Neural crest cell (in vitro differentiated cells): ENCODE data around the gene GREM2. TPM values are rescaled to one million over a fixed set of nuclear protein-coding genes. Genes with fewer than 3 reads are reported as not detected.

Source experiments
- DNase-seq: peaks from one replicate; pipeline ENCODE4 v3.0.0; 2021; ENCODE audit warnings: low read depth, mixed read lengths, low spot score
- H3K27ac Mint-ChIP-seq: one replicate; pipeline ENCODE4 v1.8.0; 2021; ENCODE audit warnings: mild to moderate bottlenecking, mixed read lengths; ENCODE audit not compliant: unreplicated experiment
- H3K27me3 Mint-ChIP-seq: 2 replicates; pipeline ENCODE4 v1.8.0; 2021; ENCODE audit warnings: low read depth, mild to moderate bottlenecking, mixed read lengths
- H3K36me3 Mint-ChIP-seq: 2 replicates; pipeline ENCODE4 v1.8.0; 2021; ENCODE audit warnings: low read depth, mild to moderate bottlenecking, mixed read lengths
- H3K4me1 Mint-ChIP-seq: 2 replicates; pipeline ENCODE4 v1.8.0; 2021; ENCODE audit warnings: mixed read lengths
- H3K4me3 Mint-ChIP-seq: one replicate; pipeline ENCODE4 v1.8.0; 2021; ENCODE audit warnings: mild to moderate bottlenecking, mixed read lengths
- H3K9me3 Mint-ChIP-seq: 2 replicates; pipeline ENCODE4 v1.8.0; 2021; ENCODE audit warnings: mixed read lengths
- CTCF ChIP-seq: fragments of 200-600 bp; sonication (generic); conservative IDR thresholded peaks from 2 replicates; pipeline ENCODE4 v1.5.0; 2021; ENCODE audit warnings: antibody characterized with exemption, mild to moderate bottlenecking
- total RNA-seq: library from RNA; stranded (reverse); gene quantifications from 2 replicates; pipeline ENCODE4 v1.2.1, GENCODE V29; 2021

Gene GREM2
- total RNA-seq, 1 donor from 2014 or later: 2.3 TPM

- TF ChIP-seq CTCF: no peak
- Mint-ChIP-seq H3K27ac (peak overlapping the region; percentile 66), H3K4me3 (no peak overlapping the region)
Observed at GRCh38 chr1:240496356-240496755, 115.6 kb downstream of the GREM2 start.

GRCh38 chr1:240495601-240496000, 116.4 kb downstream of the GREM2 start:
- peaks cover 20% of the 10 kb centered on the region for H3K27me3 Mint-ChIP-seq
- peaks cover 3% of the 10 kb centered on the region for H3K4me1 Mint-ChIP-seq
- H3K36me3 Mint-ChIP-seq: no peaks in the 10 kb centered on the region
- H3K4me3 Mint-ChIP-seq: no peak overlapping the region
- no peaks in the 10 kb centered on the region for H3K9me3 Mint-ChIP-seq
- H3K27ac Mint-ChIP-seq: no peak overlapping the region
- no peak for DNase-seq
- no peak for TF ChIP-seq CTCF

More at GRCh38 chr1:240496356-240496755, 115.6 kb downstream of the GREM2 start:
- H3K4me1 Mint-ChIP-seq: peaks cover 3% of the 10 kb centered on the region
- no peak for DNase-seq
- no peaks in the 10 kb centered on the region for H3K36me3 Mint-ChIP-seq
- no peaks in the 10 kb centered on the region for H3K9me3 Mint-ChIP-seq
- H3K27me3 Mint-ChIP-seq: peaks cover 13% of the 10 kb centered on the region

GRCh38 chr1:240492832-240493440, 119.0 kb downstream of the GREM2 start:
- Mint-ChIP-seq H3K27me3 (peaks cover 20% of the 10 kb centered on the region), H3K9me3 (no peaks in the 10 kb centered on the region), H3K27ac (no peak overlapping the region), H3K36me3 (no peaks in the 10 kb centered on the region), H3K4me1 (peaks cover 3% of the 10 kb centered on the region), H3K4me3 (peak overlapping the region; percentile 80)
- DNase-seq: peak; percentile 50
- peak; percentile 59 for TF ChIP-seq CTCF

- Mint-ChIP-seq H3K36me3 (no peaks in the 10 kb centered on the region), H3K4me3 (peak overlapping the region; percentile 1), H3K27me3 (peaks cover 20% of the 10 kb centered on the region), H3K4me1 (peaks cover 3% of the 10 kb centered on the region), H3K27ac (no peak overlapping the region), H3K9me3 (peaks cover 4% of the 10 kb centered on the region)
- no peak for TF ChIP-seq CTCF
- no peak for DNase-seq
Observed at GRCh38 chr1:240491796-240492195, 120.2 kb downstream of the GREM2 start.

- no peaks in the 10 kb centered on the region for H3K36me3 Mint-ChIP-seq
- H3K4me3 Mint-ChIP-seq: no peak overlapping the region
- H3K4me1 Mint-ChIP-seq: peaks cover 3% of the 10 kb centered on the region
- no peak for DNase-seq
- no peak for TF ChIP-seq CTCF
- H3K27me3 Mint-ChIP-seq: peaks cover 20% of the 10 kb centered on the region
- peaks cover 4% of the 10 kb centered on the region for H3K9me3 Mint-ChIP-seq
- H3K27ac Mint-ChIP-seq: no peak overlapping the region
Observed at GRCh38 chr1:240491156-240491555, 120.8 kb downstream of the GREM2 start.
